ENCODE measurements around the gene ZNF554.

DNA sequence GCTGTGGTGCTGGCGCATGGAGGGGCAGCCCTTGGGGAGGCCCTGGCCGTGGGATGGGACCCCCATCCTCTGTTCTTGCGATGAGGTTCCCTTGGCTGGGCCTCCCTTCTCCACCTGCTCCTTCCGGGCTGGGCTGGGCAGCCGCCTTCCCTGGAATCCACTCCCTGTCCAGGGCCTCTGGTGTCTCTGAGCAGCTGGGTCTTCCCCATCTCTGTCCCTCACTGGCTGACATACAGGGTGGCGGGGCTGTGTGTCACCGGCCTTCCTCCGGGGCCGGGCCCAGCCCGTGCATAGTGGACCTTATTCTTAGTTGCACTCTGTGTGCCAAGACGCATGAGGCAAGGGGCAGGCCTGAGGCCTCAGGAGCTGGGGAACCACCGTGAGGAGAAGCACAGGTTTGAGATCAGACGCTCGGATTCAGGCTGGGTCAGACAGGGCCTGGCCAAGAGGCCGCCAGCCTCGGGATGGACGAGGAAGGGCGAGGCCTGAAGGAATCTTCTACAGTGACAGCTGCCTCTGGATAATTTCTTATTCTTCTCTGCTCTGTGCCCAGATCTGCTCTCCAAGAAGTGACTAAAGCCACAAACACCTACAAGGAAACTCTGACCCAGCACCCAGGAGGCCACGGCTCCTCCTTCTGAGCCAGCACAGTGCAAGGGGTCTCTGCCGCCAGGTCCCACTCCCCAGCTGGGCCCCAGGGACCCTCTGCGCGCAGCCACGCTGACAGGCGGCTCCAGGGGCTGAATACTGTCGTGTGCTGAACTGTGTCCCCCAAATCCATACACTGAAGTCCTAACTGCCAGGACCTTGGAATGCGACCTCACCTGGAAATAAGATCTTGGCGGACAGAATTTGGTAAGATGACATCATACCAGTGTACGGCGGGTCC, 47.6 kb upstream of the ZNF554 start:
- TF ChIP-seq SUZ12 (IDR thresholded peaks at IDR 0.05; ENCODE audit: extremely low read depth, insufficient read depth, insufficient read length) (no peak), YY1 (IDR thresholded peaks at IDR 0.05; ENCODE audit: insufficient read depth, insufficient read length) (no peak), ZNF274 (IDR thresholded peaks at IDR 0.05; ENCODE audit: low read depth, low read length) (no peak)

Measured in NT2/D1 (cell line).